ENCODE data around the gene GMDS.
"Not testable (repeated sequence)": the region's sequence is repeated elsewhere in the genome, so short reads cannot be mapped to it uniquely, and the experiment has no call there.

GMDS gene

GRCh38 chr6:1697688-1698351 is 547.6 kb downstream of the GMDS start:
- DNase-seq = no peak

GRCh38 chr6:1696463-1696850 is 548.9 kb downstream of the GMDS start:
- no peak for DNase-seq

- DNase-seq = no peak
These were observed 549.6 kb downstream of the GMDS start for GRCh38 chr6:1695546-1696462.

- not testable (repeated sequence) for DNase-seq
These were observed 553.6 kb downstream of the GMDS start for GRCh38 chr6:1691828-1692227.

- not testable (repeated sequence) for DNase-seq
These were observed 554.7 kb downstream of the GMDS start for GRCh38 chr6:1690656-1691055.

- DNase-seq = no peak
These were observed 556.3 kb downstream of the GMDS start for GRCh38 chr6:1689141-1689540.

- DNase-seq = no peak
These were observed 557.0 kb downstream of the GMDS start for GRCh38 chr6:1688396-1688795.

- no peak for DNase-seq
These were observed 558.0 kb downstream of the GMDS start for GRCh38 chr6:1687402-1687801.

GRCh38 chr6:1686117-1687098 is 559.0 kb downstream of the GMDS start:
- no peak for DNase-seq

GRCh38 chr6:1679688-1680068 is 565.7 kb downstream of the GMDS start:
- no peak for DNase-seq

GRCh38 chr6:1679031-1679687 is 566.2 kb downstream of the GMDS start:
- DNase-seq = no peak

GRCh38 chr6:1678201-1678600 is 567.2 kb downstream of the GMDS start:
- no peak for DNase-seq

GRCh38 chr6:1672379-1672778 is 573.0 kb downstream of the GMDS start:
- DNase-seq = no peak

- no peak for DNase-seq
These were observed 574.5 kb downstream of the GMDS start for GRCh38 chr6:1670711-1671462.

- DNase-seq = no peak
These were observed 575.4 kb downstream of the GMDS start for GRCh38 chr6:1669996-1670395.

GRCh38 chr6:1668456-1668855 is 576.9 kb downstream of the GMDS start:
- not testable (repeated sequence) for DNase-seq

- DNase-seq = no peak
These were observed 577.6 kb downstream of the GMDS start for GRCh38 chr6:1667805-1668175.

- DNase-seq = no peak
These were observed 578.2 kb downstream of the GMDS start for GRCh38 chr6:1667012-1667804.

GRCh38 chr6:1665214-1665613 is 580.2 kb downstream of the GMDS start:
- DNase-seq = no peak

GRCh38 chr6:1664329-1664728 is 581.1 kb downstream of the GMDS start:
- DNase-seq = no peak

- no peak for DNase-seq
These were observed 581.9 kb downstream of the GMDS start for GRCh38 chr6:1663511-1663910.

Measured in 8988T (cell line).